Adrenal gland (tissue), 5 donors: ENCODE measurements around the gene TRIO.

Source experiments
- POLR2A ChIP-seq, 2 donors: fragments of 450-650 bp; IDR thresholded peaks; one replicate each; pipeline ENCODE4 v1.6.1; 2017; ENCODE audit warnings: antibody characterized with exemption in 2 of 2, mild to moderate bottlenecking in 2 of 2, moderate library complexity in 1 of 2
- TF ChIP-seq, protein P1 (sequence below), 6 experiments: fragments of 450-650 bp in 4 of 6; fragments of 200-600 bp in 2 of 6; sonication (generic) in 1 of 6; IDR thresholded peaks; 1 replicate in 5 of 6; 2 replicates in 1 of 6; pipeline versions ENCODE4 v1.5.1 to v1.8.0; 2016 to 2021; ENCODE audit warnings: antibody characterized with exemption in 6 of 6, mild to moderate bottlenecking in 2 of 6, moderate library complexity in 1 of 6
- donor health status: DM: no; HTN: no; CAD: no.

DNA sequence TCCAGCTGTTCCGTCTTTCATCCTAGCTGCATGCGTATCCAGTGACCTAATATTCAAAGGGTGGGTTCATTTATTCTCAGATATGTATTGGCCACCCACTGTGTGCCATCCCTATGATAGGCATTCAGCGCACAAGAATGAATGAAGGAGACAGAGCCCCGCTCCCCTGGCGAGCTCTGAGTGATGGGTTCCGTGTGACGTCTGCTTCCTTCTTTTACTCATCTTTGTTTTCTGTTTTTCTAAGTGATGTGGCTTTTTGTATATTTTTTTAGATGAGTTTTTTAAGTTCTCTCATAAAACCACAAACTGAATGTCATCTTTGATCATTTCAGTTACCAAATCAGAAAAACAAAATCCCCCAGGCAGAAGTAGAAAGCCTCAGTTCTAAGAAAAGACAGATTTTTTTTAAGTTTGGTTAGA lies 270.2 kb downstream of the TRIO start:
- TF ChIP-seq, protein P1, sequence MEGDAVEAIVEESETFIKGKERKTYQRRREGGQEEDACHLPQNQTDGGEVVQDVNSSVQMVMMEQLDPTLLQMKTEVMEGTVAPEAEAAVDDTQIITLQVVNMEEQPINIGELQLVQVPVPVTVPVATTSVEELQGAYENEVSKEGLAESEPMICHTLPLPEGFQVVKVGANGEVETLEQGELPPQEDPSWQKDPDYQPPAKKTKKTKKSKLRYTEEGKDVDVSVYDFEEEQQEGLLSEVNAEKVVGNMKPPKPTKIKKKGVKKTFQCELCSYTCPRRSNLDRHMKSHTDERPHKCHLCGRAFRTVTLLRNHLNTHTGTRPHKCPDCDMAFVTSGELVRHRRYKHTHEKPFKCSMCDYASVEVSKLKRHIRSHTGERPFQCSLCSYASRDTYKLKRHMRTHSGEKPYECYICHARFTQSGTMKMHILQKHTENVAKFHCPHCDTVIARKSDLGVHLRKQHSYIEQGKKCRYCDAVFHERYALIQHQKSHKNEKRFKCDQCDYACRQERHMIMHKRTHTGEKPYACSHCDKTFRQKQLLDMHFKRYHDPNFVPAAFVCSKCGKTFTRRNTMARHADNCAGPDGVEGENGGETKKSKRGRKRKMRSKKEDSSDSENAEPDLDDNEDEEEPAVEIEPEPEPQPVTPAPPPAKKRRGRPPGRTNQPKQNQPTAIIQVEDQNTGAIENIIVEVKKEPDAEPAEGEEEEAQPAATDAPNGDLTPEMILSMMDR (IDR thresholded peaks at IDR 0.05): no peak
- no peak for TF ChIP-seq POLR2A (IDR thresholded peaks at IDR 0.05)
